ENCODE data around the gene SFMBT1. TPM values are rescaled to one million over a fixed set of nuclear protein-coding genes. Genes with fewer than 3 reads are reported as not detected.

The SFMBT1 gene
- total and polyA plus RNA-seq, 2 of the 8 experiments (the other 6 are each of a cell fraction or from before 2014, with no cell fraction given), result 8.1 to 16.8 TPM

GRCh38 chr3:52893723-52894122 lies 152.2 kb downstream of the SFMBT1 start (continued):
- TF ChIP-seq CHD7 (IDR thresholded peaks at IDR 0.05; ENCODE audit: insufficient replicate concordance, low read length), result no peak
- no peak for TF ChIP-seq ATF2 (IDR thresholded peaks at IDR 0.05; ENCODE audit: low read length)
- no peak for TF ChIP-seq TAF1 (IDR thresholded peaks at IDR 0.05; ENCODE audit: low read depth, low read length)
- no peak for TF ChIP-seq RXRA (IDR thresholded peaks at IDR 0.05; ENCODE audit: insufficient read depth, low read depth, low read length)
- no peak for TF ChIP-seq RBBP5 (IDR thresholded peaks at IDR 0.05; ENCODE audit: borderline replicate concordance, low read depth, low read length)
- TF ChIP-seq RFX5 (IDR thresholded peaks at IDR 0.05; ENCODE audit: borderline replicate concordance, low read depth, low read length), result no peak
- TF ChIP-seq ASH2L (IDR thresholded peaks at IDR 0.05; ENCODE audit: low read length), result no peak
